HG03575 (cell line): Measurements from ENCODE around the gene RGS3.

Experiments used
- ATAC-seq: cut with Tn5 transposase; IDR thresholded peaks from one replicate; pipeline ENCODE4 v1.9.1; 2021; ENCODE audit not compliant: unreplicated experiment, insufficient number of reproducible peaks, low FRiP score; ENCODE audit errors: extremely low read depth

The RGS3 gene

GRCh38 chr9:113462781-113463286 is 693 bp upstream of the RGS3 start:
- no peak for ATAC-seq

DNA sequence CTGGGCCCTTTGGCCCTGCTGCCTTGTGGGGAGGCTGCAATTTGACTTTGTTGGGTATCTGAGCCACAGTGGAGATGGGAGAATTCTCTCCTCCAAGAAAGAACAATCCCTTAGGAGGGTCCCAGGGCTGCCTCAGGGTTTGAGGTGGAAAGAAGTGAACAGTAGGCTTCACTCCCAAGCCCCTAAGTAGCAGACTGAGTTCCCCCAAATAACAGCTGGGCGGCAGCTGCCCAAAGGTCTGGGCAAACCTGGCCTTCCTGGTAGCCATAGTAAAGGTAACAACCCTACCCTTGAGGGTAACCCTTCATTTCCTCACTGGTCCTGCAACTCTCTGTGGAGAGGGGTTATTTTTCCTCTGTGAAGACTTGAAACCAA is 746 bp downstream of the RGS3 start:
- no peak for ATAC-seq

GRCh38 chr9:113465599-113466140 is 2.1 kb downstream of the RGS3 start:
- no peak for ATAC-seq

DNA sequence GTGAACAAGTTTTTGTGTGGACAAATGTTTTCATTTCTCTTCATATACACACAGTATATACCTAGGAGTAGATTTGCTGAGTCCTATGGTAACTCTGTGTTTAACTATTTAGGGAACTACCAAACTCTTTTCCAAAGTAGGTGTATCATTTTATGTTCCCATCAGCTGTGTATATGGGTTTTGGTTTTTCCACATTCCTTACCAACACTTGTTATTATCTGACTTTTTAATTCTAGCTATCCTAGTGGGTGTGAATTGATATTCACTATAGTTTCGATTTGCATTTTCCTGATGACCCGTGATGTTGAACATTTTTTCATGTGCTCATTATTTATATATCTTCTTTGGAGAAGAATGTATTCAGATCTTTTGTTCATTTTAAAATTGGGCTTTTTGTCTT is 3.7 kb downstream of the RGS3 start:
- ATAC-seq: no peak

DNA sequence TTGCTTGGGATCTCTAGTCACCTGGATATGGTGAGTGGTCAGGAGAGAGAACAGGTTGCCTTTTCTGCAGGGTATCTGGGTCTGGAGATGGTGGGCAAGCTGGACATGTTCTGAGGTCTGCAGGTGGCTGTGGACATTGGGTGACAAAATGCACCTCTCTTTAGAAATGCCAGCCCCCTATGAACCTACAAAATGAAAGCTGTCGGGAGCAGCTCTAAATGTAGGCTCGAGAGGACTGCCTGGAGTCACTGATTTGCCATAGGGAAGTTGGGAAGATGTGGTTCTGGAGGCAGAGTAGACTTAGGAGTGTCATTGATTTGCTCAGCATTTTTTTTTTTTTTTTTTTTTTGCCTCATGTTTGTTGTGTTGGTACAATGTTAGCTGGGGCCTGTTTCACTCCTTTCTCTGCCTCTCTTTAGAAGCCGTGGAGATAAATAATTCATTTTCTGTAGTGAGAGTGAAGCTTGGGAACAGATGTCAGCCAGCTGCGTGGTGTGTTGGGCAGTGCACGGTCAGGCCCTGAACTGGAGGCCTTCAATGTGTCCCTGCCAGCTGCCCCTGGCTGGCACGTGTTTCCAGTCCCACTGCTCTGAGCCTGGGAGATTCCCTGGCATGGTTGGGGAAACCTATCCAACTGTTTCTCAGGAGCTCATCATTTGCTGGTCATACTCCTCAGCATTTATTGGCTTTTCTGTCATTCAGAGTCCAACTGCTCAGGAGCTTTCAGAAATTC is 5.4 kb downstream of the RGS3 start:
- no peak for ATAC-seq

- no peak for ATAC-seq
Measured at GRCh38 chr9:113471143-113471542, 7.6 kb downstream of the RGS3 start.

DNA sequence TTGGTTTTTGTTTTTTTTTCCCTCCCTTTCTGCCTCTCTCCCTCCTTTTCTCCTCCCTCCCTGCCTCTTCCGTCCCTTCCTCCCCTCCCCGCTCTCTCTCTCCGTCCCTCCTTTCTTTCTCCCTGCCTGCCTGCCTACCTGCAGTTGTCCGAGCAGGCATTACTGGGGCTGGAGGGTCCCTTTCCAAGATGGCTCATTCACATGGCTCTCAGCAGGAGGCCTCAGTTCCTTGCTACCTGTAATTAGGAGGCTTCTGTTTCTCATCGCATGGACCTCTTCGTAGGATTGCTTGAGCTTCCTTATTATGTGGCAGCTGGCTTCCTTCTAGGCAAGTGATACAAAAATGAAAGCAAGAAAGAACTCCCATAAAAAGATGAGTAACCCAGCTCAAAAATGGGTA is 8.0 kb downstream of the RGS3 start:
- no peak for ATAC-seq

DNA sequence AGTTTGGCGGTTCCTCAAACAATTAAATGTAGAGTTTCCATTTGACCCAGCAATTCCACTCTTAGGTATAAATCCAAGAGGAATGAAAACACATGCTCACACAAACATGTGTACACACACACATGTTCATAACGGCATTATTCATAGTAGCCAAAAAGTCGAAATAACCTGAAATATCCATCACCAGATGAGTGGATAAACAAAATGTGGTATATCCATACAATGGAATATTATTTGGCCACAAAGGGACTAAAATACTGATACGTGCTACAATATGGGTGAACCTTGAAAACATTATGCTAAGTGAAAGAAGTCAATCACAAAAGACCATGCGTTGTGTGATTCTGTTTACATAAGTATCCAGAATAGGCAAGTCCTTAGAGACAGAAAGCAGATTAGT is 8.7 kb downstream of the RGS3 start:
- ATAC-seq: no peak

GRCh38 chr9:113474360-113475028 is 11.0 kb downstream of the RGS3 start:
- ATAC-seq: no peak

- ATAC-seq: no peak
Measured at GRCh38 chr9:113475031-113475430, 11.5 kb downstream of the RGS3 start.

- ATAC-seq: no peak
Measured at GRCh38 chr9:113475992-113476391, 12.5 kb downstream of the RGS3 start.

DNA sequence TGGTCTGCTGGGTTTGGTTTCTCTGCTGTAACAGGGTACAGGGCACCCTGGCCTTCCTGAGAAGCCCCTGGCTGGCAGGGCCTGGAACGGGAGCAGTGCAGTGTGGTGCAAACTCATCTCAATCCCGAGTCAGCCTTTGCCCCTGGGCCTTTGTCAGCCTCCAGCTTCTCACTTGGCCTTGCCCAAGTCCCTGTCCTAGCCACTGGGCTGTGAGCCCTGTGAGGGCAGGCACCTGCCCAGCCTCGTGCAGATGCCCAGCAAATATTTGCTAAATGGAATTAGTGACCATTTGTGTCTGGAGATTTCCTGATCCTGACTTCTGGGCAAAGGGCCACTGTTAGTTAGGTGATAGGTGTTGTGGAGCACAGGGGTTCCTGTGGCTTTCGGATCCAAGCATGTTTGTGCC is 13.0 kb downstream of the RGS3 start:
- ATAC-seq: no peak

DNA sequence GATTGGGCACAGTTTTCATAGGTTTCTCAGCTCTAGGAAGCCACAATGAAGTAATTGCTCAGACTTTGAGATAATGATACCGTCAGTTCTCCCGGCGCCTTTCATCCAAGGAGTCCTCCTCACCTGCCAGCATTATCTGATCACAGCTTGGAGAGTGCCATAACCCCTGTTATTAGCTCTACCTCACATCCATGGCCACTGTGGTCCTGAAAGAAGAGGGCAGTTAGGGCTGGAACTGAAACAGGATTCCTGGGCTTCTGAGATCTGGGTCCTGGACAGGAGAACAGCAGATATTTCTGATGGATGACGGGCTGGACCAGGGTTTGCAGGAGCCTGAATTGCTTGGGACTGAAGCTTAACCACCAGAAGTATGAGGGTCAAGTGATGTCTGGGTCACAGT is 13.5 kb downstream of the RGS3 start:
- ATAC-seq: no peak

- ATAC-seq: no peak
Measured at GRCh38 chr9:113477661-113478060, 14.1 kb downstream of the RGS3 start.

- ATAC-seq: no peak
Measured at GRCh38 chr9:113479174-113479621, 15.7 kb downstream of the RGS3 start.

DNA sequence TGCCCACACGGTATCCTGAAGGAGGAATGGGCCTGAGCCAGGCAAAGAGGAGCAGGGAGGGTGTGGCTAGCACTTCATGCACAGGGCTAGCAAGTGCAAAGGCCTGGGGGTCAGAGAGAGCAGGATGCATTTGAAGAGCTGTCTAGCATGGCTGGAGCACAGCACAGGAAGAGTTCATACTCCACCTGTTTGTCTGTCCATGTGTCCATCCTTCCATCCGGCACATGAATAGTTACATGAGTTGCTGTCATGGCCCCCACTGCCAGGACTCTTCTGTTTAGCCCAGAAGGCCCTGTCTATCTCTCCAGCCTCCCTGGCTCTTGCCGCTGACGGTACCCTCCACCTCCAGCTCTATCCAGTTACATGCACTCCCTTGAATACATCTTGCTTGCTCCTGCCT is 17.1 kb downstream of the RGS3 start:
- no peak for ATAC-seq

DNA sequence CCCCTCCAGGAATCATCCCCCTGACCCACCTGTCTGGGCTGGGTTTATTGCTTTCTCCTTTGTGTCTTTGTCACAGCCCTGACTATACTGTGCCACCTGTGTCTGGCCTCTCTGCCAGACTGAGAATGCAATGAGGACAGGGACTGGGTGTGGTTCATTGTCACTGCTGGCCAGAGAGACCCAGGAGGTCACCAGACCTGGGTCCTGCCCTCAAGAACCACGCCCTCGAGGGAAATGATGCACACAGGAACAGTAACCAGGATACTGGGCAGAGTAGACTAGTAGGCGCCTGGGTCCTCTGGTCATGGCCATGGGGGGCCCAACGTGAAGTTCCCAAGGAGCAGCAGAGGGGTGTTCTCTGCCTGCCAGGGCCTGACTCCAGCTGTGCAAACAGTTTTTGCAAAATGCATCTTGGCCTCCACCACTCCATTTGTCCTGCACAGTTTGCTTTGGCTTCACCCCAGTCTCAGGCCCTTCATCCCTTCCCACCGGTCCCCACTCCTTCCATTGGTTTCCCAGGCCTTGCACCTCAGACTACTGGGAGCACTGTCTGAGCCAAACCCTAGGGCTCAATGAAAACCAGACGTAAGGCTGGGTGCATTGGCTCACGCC is 17.8 kb downstream of the RGS3 start:
- ATAC-seq: no peak

GRCh38 chr9:113482341-113482740 is 18.8 kb downstream of the RGS3 start:
- no peak for ATAC-seq

DNA sequence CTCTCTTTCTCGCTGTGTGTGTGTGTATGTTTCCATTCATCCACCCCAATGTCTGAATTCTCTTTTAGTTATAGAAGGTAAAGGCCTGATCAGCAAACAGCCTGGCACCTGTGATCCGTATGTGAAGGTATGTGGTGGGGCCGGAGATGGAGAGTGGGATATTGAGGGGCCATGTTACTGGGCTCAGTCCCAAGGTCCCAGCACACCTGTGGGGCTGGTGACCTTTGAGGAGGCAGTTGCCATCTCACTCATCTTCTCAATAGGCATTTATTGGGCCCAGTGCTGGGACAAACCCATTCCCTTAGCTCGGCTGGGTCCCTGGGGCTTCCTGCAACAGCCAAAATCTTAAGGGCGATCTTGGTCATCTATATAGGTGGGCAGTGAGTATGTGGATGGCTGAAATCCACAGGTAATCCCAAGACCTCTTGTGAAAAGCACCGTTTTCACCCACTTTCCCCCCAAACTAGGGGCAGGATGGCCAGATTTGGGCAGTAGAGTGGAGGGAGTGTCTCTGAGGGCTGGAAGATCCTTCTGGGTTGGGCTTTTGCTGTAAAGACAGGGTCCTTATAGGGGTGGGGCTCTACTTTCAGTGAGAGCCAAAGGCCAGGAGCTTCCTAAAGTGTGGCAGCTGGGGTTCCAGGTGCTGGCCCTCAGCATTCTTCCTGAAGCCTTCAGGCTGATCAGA is 19.6 kb downstream of the RGS3 start:
- ATAC-seq: no peak
